Stromal cell of bone marrow (primary cell): ENCODE data around the gene NRF1.
"Not testable (repeated sequence)": the region's sequence is repeated elsewhere in the genome, so short reads cannot be mapped to it uniquely, and the experiment has no call there.

Experiments
- DNase-seq: peaks from one replicate; pipeline ENCODE4 v3.0.0-alpha.2; 2012; ENCODE audit warnings: low read depth

NRF1 gene

DNA sequence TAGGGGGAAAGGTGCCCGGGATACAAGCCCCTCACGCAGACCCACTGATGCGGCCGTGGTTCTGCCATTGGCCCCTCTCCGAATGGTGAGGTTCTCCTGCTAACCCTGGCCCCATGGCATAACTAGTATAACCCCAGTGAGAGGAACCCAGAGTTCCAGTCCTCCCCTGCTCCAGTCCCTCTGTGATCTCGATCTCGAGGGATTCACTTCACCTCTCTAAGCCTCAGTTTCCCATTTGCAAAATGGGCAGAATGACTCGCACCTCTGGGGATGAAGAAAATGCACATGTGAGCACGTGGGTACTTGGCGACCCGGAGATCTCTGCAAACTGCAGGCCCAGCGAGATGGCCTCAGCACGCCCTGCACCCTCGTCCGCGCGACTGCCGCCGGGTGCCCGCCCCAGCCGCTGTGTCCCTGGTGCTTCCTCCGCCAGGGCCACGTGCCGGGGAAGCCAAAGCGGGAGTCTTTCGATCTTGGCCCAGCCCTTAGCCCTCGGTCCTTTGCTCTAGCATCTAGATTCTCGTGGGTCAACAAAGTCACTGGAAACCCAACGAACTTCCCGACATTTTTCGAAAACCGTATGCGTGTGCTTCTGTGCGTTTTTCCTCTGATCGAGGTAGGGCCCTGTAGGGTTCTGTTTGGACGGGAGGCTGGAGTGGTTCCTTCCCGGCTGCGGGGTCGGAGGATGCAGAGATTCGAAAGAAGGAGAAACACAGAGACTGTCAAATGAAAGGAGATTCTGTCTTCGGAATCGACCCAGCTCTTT, 171.5 kb downstream of the NRF1 start:
- DNase-seq = no peak

- no peak for DNase-seq
Observed at GRCh38 chr7:129783584-129783919, 172.0 kb downstream of the NRF1 start.

DNA sequence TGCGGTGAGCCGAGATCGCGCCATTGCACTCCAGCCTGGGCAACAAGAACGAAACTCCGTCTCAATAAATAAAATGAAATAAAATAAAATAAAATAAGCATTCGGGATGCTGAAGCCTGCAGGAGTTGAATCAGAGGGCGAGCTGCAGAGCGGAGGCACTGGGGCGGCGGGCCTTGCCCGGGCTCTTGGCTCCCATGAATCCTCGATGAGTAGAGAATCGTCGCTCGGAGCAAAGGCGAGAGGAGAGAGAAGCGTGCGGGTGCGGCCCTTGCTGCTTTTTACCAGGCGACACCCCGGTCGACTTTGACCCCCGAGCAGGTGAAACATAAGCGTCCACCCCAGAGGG, 172.9 kb downstream of the NRF1 start:
- DNase-seq = no peak

DNA sequence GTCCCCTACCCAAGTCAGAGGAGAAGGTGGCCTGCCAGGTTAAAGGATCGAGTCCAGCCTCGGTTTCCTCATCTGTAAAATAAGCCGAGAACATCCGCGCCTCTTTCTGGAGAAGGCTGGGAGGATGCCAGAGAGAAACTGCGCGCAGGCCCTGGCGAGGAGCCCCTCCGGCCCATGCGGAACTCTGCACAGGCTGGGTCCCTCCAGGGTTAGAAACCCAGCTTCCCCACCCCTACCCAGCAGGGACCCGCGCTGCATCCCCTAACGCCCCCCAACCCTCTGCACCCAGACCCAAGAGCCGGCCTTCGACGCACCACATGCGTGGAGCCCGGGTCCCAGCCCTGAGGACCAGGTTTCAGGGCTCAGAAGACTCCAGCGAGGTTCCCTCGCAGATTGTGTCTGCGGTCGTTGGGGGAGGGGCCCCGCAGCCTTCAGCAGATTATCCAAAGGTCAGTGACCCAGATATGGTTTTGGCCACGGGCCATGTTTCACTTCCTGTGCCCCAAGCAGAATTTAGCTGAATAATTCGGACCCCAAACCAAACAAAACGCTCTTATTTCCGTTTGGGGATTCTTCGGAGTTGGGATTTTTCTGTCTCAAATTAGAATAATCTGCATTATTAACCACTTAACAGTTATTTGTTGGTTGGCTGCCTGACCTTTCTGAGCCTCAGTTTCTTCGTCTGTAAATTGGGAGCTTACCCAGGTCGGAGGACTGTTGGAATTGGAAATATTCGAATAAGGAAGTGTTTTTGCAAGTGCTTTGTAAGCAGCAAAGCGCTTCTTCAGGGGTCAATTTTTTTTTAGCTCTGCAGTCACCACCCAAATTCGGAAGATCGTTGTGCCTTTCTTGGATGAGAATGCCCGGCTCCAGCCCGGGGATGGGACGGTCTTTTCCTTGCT, 173.5 kb downstream of the NRF1 start:
- no peak for DNase-seq

GRCh38 chr7:129785685-129786514, 174.4 kb downstream of the NRF1 start:
- DNase-seq = no peak

- no peak for DNase-seq
Observed at GRCh38 chr7:129786825-129787563, 175.5 kb downstream of the NRF1 start.

- DNase-seq = no peak
Observed at GRCh38 chr7:129789000-129789399, 177.5 kb downstream of the NRF1 start.

GRCh38 chr7:129789652-129790051, 178.1 kb downstream of the NRF1 start:
- no peak for DNase-seq

GRCh38 chr7:129790136-129790535, 178.6 kb downstream of the NRF1 start:
- no peak for DNase-seq

DNA sequence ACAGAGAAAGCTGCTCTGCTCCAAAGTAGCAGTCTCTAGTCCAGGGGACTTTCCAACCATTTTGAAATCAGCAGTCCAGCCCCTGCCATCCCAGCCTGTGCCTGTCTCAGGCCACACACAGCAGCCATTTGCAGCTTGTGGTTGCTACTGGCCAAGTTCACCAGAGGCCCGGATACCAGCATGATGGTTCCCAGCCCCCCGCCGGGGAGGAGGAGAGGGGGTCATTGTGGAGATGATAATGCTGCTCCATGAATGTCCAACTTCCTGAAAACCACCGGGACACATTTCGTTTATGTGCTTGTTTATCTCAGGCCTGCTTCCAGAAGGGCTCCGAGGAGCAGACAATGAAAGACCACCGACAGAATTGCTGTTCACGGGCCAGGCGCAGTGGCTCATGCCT, 181.2 kb downstream of the NRF1 start:
- DNase-seq = no peak

DNA sequence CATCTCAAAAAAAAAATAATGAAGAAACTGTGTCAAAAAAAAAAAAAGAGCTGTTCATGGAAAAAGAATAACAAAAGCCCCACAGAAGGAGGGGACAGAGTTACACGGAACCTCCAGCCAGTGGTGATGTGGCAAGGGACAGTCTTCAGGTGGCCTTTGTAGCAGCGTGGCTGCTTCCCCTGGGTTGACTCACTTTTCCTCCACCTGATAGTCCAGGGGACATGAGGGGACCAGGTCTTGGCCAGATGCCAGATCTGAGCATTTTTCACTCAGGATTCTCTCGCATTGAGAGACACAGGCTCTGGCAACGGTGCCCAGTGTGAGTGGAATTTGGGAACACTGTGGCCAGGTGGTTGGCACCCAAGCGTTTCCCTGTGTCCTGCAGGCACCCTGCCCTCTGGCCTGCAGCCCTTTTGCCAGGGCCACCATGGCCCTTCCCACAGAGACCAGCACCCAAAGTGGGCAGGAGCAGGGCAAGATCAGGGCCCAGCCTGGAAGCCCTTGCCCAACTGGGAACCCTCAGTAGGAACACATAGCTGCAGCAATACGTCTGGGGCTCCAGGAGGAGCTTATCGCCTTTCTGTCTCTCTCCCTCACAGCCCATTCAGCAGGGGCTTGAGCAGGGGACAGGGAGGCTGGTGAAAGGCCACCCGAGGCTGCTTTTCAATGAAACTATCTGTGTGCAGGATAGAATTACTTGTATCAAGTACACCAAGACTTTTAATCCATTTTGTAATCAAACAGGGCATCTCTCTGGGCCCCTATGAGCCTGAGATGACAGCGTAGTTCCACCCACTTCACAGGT, 182.2 kb downstream of the NRF1 start:
- DNase-seq = no peak

GRCh38 chr7:129794461-129794860, 182.9 kb downstream of the NRF1 start:
- DNase-seq = not testable (repeated sequence)

DNA sequence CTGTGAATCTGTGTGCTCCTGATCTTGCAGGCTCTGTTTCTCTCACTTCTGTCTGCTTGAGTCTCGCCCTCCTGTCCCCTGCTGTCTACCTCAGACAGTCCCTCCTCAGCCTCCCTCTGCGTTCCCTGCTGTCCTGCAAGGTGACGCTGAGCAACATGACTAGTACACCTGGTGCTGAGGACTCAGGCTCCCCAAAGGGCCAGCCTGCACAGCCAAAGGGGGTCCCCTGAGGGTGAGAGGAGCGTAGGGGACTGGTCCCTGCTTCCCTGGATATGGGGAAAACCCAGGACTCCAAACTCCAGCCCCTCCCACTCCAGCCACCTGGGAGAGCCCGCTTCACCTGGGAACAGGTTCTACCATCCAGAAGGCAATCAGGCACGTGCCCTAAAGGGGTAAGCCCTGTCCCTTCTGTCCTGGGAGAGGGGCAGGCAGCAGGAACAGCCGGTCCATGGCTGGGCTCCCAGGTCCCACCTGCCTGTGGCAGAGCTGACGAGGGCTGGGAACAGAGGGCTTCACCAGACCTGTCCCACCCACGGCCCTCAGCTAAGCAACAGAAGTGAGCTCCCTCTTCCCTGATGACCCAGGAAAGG, 184.8 kb downstream of the NRF1 start:
- DNase-seq = no peak

GRCh38 chr7:129797214-129797789, 185.8 kb downstream of the NRF1 start:
- no peak for DNase-seq

DNA sequence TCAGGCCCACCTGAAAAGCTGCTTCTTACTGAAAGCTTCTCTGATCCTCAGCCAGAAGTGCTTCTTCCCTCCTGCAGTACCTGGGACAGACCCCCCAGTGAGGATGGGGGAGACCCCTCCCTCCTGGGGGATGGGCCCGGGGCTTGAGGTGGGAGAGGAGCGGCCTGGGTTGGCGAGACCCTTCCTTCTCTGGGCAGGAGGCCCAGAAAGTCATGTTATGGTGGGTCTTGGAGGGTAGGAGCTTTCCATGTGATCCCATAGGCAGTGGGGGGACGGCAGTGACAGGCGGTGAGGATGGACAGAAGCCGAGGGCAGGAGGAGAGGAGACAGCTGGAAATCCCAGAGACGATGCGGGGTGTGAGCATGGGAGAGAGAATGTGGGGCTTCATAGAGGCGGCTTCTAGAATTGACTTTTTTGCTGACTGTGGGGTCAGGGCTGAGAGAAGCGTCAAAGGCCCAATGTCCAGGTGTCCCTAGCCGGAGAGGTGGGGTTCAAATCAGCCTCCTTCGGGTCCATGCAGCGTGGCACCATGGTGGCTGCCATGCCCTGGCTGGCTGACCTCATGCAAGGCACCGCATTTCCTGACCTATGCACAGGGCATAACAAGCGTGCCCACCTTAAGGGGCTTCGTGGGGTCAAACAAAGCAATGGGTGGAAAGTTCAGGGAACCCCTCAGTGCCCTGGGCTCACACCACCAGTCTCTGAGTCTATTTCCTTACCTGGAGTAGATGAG, 187.3 kb downstream of the NRF1 start:
- DNase-seq = no peak

GRCh38 chr7:129799350-129799955, 187.9 kb downstream of the NRF1 start:
- no peak for DNase-seq

DNA sequence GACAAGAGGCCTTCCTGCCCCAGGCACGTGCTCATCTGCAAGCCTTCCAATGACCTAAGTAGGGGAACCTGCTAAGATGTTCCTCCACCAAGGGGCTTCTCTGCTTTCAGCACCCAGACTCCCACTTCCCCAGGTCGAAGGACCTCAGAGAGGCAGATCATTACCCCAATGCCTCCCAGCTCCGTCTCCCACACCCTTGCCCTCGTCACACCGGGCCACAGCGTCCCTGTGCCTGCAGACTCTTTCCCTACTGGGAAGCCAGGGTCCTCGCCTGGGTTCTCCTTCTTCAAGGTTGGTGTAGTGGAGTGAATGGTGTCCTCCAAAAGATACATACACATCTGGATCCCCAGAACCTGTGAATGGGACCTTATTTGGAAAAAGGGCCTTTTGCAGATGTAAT, 189.4 kb downstream of the NRF1 start:
- no peak for DNase-seq

- no peak for DNase-seq
Observed at GRCh38 chr7:129801882-129802281, 190.4 kb downstream of the NRF1 start.

GRCh38 chr7:129803546-129804081, 192.1 kb downstream of the NRF1 start:
- no peak for DNase-seq
